Mesenteric fat pad (tissue), 1 donor: ENCODE measurements around the gene JAG2. TPM values are rescaled to one million over a fixed set of nuclear protein-coding genes. Genes with fewer than 3 reads are reported as not detected.
A peak's percentile ranks its signal among the peaks of the same experiment; 100 is the strongest.

ENCODE experiments used
- DNase-seq: peaks from one replicate; pipeline ENCODE4 v3.0.0-alpha.2; 2020; ENCODE audit warnings: low spot score
- total RNA-seq: library from RNA; stranded (reverse); fragmentation: NEBNext Ultra II Directional; extraction: Animal tissue kit (Norgen Biotek cat#: 25700); gene quantifications from one replicate; pipeline ENCODE4 v1.2.1, GENCODE V29; 2021
- donor health status: DM: yes; HTN: yes; CAD: no.

Gene JAG2
- total RNA-seq, 1 donor from 2014 or later = 25.1 TPM

DNA sequence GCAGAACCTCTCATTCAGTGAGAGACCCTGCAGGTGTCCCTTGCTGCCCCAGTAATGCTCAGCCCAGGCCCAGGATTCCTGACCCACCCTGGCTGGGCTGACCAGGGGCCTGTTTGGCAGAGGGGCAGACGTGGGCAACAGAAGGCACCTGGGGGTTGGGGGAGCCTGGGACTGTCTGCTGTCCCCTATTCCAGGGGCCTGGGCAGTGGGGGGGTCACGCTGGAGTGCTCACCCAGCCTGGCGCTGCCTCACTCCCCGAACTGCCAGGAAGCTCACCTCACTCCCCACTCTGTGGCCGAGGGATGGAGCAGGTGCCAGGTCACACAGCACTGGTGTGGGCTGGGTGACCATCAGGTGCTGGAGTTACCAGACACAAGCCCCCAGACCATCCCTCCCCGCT is 35.1 kb upstream of the JAG2 start:
- no peak for DNase-seq

DNA sequence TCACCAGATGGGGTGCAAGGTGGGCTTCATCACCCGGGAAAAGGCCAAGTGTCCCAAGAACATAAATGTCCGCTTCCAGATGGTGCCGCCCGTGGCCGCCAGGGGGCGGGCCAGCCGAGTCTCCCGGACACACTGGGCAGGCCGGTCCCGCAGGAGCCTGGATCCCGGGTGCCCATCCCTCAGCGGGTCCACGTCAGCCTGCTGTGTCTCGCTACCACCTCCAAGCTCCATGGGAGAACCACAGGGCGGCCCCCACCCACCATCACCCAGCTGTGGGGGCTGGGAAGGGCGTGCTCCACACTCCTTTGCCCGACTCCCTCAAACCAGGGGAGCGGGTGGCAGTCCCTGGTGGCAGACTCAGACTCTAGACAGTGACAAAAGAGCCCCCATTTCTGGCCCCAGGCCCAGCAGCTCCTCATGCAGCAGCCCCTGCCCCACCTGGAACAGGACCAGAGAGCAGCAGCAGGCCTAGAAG is 34.5 kb upstream of the JAG2 start:
- peak; percentile 95 for DNase-seq

DNA sequence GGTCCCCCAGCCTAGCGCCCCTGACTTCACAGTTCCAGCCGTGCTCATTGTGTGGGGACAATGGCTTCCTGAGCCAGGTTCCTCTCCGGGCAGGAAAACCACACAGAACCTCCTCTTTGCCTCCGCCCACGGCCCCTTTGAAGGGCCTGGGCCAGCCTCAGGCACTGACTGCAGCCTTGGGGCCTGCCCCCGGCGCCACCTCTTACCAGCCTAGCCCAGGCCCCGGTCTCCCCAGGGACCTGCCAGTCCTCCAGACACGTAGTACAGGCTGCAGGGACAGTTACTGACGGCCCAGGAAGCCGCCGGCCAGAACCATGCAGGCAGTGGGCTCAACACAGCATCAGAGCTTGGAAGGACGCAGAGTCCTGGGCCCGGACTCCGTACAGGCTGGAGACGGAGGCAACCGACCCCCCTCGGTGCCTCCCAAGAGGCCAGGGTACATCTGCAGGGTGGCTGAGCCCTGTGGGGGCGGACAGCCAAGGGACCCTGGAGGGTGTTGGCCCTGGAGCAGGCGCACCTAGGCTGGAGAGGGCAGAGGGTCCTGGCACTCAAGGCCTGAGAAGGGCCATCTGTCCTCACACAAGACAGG is 33.4 kb upstream of the JAG2 start:
- DNase-seq = no peak

DNA sequence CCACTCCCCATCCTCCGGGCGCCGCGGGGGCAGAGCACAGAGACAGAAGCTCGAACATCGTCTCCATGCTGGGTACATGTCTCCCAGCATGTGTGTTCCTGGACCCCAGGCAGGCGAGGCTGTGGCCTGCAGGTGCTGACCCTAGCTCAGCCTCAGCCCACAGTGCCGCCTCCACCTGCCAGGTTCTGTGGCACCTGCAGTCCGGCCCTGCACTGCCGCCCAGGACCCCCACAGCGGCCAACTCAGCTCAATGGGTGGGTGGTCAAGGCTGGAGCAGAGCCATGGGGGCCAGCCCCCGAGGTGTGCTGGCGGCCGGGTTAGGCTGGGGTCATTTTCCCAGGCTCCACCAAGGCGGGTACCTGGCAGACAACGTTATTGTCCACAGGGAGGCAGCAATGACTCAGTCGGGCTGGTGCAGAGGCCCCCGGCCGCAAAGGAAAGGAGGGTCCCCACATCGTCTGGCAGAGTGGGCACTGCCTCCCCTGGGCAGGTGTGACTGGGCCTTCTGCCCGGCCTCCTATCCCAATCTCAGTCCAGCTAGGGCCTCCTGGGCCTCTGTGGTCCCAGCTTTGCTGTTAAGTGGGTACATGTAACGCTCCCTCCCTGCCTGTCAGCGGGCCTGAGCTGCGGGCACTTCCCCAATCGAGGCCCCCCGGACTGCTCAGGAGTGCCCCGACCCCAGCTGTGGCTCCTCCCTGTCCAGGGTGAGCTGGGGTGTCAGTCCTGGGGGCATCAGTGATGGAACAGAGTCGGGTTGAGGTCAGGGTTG is 32.8 kb upstream of the JAG2 start:
- DNase-seq = no peak

DNA sequence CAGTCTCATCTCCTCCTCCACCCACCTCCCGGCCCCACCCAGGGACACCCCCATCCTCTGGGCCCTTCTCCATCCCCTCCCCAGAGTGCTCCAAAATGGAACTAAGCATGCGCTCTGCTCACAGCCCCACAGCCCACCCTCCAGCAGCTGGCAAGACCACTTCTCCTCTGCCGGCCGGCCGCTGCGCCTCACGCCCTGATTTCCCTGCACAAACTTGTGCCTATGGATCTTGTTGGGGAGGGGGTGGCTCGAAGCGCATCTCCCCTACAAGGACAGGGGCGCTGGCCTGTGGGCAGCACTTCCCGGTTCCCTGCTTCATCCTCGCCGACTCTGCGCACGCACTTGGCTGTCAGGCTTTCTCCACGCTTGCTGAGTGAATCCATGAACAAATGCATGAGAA is 32.1 kb upstream of the JAG2 start:
- no peak for DNase-seq

DNA sequence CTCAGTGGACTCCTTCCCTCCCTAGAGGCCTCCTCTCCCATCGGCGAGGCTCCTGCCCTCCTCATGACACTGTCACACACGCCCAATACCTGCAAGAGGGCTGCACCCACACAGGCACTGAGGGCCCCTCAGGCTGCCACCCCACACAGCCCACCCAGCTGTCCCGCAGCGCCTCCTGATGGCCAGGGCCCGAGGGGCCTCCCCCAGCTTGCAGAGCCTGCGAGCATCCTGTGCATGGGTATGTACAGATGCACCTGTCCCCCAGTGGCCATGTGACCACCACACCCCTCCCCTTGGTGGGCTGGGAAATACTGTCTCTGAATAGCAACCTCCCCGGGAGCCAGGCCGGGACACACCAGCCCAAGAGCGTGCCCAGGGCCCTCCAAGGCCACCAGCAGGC is 31.5 kb upstream of the JAG2 start:
- no peak for DNase-seq

DNA sequence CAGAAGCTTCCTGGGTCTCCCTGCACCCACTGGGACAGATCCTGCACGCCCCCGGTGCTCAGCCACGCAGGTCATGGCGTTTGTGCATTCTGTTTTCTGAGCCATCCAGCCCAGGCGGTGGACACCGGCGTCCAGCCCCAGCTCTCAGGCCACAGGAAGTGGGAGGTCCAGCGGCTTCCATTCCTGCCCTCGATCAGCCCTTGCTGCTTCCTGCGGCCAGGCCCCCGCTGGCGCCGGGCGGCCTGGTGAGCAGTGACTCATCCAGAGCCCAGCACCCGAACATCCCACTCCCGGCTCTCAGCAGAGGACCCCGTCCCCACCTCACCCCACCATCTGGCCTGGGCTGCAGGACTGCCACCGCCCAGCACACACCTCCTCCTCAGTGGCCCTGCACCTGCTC is 30.5 kb upstream of the JAG2 start:
- DNase-seq = no peak

DNA sequence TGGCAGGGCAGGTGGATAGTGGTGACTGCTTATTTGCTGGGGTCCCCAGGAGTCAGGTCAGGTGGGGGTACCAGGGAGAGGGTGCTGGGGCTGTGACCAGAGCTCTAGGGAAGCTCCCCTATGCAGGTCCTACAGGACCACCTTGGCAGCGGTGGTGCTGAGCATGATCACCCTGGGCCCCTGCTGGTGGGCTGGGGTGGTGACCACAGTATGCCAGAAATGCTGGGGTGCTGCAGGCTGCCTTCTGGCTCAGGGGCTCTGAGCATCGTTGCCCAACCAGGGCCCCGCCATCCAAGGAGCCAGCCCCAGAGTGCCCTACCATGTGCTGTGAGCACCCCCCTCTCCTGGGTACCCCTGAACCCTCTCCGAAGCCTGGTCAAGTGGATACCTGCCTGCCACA is 30.0 kb upstream of the JAG2 start:
- no peak for DNase-seq

DNA sequence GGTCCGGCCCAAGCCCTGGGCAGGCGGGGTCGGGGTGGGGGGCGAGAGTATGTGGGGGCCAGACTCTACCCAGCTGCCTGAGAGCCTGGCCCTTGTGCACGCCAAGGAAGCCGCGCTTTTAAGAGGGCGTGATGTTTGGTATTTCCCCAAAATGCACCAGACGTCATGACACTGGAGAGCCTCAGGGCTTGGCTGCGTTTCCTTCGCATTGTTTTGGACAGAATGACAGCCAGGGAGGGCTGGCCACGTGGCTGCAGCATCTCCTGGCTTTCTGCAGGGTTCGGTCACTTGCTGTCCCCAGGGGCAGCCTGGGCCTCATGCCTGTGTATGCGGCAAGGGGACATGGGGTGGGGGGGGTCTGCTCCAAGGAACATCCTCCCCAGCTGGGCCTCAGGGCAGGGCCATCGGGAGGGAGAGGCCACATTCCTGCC is 28.6 kb upstream of the JAG2 start:
- no peak for DNase-seq

DNA sequence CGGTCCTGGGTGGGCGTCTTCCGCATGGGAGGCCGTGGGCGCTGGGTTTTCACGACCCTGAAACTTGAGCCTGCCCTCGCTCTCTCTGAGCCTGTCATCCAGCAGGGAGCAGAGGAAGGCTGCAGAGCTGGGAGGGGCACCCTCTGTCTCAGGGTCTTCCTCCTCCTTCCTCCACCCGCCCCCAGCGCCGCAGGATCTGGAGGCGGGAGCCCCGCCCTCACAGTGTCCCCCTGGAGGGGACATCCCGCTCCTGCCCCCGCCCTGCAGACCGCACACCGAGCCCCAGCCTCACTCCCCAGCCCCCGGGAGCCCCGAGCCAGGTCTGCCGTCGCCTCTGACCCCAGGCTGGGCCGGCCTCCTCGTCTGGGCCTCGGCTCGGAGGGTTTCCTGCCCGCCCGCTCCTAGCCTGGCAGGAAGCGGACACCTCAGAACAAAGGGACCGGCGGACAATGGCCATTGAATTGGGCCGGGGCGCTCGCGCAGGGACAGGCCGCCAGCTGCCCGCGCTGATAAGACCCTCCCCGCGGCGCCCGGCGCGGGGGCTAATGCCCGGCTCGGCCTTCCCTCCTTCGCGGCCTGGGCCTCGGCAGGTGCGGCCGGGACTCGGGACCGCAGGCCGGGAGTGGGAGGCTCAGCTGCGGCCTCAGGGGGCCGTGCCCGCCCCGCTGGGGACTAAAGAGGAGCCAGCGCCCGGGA is 27.8 kb upstream of the JAG2 start:
- DNase-seq = no peak

DNA sequence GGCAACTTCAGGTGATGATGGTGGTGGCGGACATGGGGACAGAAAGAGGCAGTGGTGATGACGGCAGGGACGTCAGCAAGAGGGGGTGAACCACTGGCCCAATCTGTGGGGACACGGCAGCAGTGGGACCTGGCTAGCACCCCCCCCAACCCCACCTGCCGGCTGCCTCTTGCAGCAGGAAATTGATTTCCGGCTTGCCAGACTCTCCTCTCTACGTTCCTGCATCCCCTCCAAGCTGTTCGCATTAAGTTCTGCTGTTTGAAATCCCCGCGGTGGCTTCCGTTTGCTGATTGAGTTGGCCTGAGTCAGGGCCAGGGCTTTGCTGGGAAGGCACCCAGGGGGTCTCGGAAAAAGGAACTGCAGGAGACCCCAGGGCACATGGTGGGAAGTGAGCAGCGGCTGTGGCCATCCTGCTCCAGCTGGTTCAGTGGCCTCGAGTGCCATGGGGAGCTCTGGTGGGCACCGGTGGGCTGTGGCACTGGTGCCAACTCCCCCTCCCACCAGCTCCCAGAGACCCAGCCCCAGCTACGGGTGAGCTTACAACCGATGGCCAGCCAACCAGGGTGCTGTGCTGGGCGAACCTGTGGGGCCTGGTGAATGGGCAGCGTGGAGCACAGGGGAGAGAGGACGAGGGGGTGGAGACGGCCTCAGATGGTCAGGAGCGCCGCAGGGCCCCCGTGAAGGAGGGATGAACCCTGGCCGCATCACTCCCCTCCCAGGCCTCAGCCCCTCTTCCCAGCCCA is 27.1 kb upstream of the JAG2 start:
- DNase-seq = no peak

DNA sequence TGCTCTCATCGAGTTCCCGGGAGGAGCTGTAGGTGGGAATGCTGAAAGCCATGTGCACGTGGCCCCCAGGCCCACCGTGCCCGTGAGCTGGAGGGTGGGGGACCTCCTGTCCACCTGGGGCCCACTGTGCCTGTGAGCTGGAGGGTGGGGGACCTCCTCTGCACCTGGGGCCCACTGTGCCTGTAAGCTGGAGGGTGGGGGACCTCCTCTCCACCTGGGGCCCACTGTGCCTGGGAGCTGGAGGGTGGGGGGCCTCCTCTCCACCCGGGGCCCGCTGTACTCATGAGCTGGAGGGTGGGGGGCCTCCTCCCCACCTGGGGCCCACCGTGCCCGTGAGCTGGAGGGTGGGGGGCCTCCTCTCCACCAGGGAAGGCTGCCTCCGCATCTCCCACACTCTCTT is 26.5 kb upstream of the JAG2 start:
- no peak for DNase-seq

DNA sequence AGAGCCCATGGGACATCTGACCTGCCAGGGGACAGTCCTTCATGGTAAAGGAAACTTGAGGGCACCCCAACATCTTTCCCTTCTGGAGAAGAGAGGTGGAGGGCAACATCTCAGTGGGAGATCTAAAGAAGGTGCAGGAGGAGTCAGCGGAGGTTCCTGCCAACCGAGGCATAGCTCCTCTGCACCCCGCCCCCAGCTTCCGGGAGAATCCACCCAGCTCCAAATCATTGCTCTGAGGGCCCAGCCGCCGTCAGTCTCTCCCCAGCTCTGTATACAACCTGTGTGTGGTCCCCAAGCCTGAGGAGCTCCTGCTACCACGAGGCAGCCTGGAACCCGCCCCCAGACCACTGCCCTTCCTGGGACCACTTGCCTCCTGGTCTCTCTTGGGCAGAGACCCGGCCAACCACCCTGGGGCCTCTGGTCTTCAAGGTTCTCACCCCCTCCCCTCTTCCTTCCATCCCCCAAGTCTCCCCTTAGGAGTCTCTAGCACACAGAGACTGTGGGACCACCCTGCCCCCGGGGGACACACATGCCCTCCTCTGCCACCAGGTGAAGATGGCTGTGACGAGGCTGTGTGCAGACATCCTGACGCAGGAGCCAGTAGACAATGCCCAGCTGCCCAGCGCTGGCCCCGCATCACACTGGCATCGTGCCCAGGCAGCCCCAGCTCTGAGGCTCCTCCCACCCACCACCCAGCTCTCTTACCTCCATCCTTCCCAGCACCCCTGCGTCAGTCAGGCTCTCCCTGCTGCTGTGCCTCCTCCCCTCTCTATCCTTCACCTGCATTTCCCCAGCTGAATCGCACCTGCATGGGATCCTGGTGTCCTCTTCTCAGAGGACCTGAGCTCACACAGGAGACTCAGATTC is 25.6 kb upstream of the JAG2 start:
- DNase-seq = no peak

DNA sequence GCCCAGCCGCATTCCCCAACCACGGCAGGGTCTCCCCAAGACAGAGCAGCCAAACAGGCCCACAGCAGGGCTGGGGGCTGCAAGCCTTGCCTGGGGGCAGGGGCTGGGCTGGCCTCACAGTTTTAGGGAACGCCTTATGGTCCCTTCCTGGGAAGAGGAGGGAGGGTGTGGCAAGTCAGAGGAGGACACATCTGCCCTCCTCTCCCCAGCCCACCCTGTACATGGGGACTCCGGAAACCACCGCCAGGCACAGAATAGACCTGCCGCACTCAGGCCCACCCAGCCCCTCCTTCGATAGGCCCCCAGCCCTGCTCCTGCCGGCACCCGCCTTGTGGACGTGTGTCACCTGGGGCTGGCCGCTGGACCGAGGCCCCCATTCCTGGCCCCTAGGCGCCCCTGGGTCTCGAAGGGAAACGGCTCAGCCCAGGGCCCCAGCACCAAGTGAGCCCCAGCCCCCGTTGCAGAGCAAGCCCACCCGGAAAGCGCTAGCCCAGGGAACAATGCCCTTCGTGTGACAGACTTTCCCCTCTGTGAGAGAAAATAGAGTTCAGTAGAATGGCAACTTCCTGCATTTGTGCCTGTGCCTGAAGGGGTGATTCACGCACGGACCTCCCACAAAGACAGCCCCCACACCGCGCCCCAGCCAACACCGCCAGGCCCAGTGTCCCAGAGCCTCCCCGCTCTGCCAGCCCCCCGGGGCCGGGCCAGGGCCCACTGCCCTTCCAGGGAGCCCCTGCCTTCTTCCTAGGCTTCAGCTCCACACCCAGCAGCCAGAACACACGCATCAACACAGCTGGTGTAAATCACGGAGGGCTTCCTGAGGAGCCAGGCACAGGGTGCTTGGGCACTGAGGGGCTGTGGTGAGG is 24.5 kb upstream of the JAG2 start:
- DNase-seq = no peak

DNA sequence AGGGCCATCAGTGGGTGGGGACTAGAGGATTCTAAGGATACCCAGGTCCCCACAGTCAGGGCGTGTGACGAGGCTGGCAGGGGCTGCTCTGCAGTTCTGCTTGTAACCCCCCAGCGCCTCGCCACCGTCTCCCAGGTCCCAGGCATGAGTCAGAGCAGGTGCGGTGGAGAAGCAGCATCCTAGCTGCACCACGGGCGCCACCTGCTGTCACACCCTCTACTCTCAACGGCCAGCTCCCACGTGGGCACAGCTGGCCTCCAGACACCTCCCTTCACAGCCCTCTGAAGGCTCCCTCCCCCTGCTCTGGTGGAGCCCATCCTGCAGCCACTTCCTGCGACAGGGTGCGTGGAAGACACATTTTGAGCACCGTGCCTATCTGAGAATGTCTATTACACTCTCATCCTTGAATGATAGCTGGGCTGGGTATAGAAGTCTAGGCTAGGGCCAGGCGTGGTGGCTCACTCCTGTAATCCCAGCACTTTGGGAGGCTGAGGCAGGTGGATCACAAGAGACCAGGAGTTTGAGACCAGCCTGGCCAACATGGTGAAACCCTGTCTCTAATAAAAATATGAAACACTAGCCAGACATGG is 19.5 kb upstream of the JAG2 start:
- no peak for DNase-seq

DNA sequence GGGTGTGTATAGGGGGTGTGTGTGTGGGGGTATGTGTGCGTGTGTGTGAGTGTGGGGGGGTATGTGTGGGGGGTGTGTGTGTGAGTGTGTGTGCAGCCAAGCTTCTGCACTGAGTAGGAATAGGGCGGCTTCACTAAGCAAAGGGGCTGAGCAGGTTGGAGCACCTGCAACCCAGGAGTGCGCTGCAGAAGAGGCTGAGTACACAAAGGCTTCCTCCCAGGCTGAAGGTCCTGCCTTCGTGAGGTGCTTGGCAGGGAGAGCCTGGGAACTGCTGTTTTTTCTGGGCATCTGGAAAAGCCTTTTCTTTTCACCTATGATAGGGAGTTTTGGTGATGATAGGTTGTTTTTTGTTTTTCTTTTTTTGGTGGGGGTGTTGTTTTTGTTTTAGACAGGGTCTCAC is 18.5 kb upstream of the JAG2 start:
- no peak for DNase-seq

DNA sequence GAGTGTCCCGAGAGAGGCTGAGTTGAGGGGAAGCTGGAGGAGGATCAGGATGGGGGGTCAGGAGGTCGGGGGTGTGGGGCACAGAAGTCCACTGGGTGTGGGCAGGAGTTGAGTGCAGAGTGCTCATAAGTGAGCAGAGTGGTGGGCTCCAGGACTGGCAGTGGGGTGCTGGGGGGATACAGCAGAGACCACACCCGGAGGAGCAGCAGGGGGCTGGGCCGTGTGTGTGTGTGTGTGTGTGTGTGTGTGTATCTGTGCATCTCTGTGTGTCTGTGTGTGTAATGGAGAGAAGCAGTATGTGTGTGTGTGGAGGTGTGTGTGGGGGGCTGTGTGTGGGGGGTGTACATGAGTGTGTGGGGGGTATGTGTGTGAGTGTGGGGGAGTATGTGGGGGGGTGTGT is 17.4 kb upstream of the JAG2 start:
- no peak for DNase-seq

DNA sequence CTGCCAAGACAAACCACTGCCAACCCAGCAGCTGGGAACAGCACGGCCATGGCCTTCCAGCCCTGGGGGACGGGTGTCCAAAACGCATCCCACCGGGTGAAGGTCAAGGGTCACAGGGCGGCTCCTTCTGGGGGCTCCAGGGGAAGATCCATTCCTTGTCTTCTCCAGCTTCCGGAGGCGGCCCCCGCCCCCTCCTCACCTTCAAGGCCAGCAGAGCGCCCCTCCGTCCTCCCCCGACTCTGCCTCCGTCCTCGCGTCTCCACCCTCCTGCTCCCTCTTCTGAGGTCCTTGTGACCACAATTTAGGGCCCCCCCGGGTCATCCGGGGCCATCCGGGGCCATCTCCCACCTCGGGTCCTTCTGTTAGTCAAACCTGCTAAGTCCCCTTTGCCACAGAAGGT is 16.4 kb upstream of the JAG2 start:
- no peak for DNase-seq

DNA sequence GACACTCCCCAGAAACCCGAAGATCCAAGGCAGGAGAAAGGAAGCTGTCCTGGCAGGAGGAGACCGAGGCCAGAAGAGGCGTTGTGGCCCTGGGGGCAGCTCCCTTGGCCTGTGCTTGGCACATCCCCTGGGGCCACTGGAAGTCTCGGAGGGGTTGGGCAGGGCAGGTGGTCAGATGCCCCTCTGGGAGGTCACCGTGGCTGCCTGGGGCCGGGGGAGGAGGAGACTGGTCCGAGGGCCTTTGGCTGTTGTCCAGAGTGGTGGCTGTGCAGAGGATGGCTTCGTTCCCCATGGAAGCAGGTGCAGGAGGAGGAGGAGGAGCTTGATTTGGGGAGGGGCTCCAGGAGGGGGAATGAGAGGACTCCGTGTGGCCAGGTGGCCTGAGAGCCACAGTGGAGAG is 15.9 kb upstream of the JAG2 start:
- no peak for DNase-seq
